Suprapubic skin (tissue), 4 donors: ENCODE results near the gene CD8A.

Experiments
- EP300 ChIP-seq: sonication (generic); formaldehyde crosslinking; IDR thresholded peaks from one replicate; pipeline ENCODE4 v1.6.1; 2017; ENCODE audit warnings: antibody characterized with exemption
- POLR2A ChIP-seq, 2 donors: fragments of 450-650 bp; IDR thresholded peaks; one replicate each; pipeline ENCODE4 v1.6.1; 2017; ENCODE audit warnings: antibody characterized with exemption in 2 of 2, mild to moderate bottlenecking in 2 of 2, moderate library complexity in 2 of 2
- POLR2AphosphoS5 ChIP-seq, 3 donors: sonication (generic); formaldehyde crosslinking; IDR thresholded peaks; one replicate each; pipeline ENCODE4 v1.6.1; 2017; ENCODE audit warnings: antibody characterized with exemption in 3 of 3
- TF ChIP-seq, protein P1 (sequence below), 2 donors: fragments of 200-600 bp in 1 of 2; fragments of 450-650 bp in 1 of 2; sonication (generic) in 1 of 2; IDR thresholded peaks; one replicate each; pipeline ENCODE4 v1.5.1; 2016 to 2019; ENCODE audit warnings: antibody characterized with exemption in 2 of 2, mild to moderate bottlenecking in 1 of 2, moderate library complexity in 1 of 2

DNA sequence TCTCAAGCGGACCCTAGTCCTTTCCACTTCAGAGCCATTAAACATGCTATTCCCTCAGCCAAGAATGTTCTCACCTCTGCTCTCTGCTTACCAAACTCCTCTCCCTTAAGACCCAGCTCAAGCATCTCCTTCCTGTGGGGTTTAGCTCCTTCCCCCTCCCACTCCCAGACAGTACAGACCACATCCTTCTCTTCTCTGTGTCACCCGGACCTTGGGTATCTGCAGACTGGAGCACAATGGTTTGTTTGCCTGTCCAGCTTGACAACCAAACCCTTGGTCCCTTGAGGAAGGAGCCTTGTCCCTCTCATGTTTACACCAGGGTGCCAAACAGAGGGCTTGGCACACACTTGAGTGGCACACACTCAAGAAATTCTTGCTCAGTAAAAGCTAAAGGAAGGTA, 4.1 kb upstream of the CD8A start:
- TF ChIP-seq, protein P1, sequence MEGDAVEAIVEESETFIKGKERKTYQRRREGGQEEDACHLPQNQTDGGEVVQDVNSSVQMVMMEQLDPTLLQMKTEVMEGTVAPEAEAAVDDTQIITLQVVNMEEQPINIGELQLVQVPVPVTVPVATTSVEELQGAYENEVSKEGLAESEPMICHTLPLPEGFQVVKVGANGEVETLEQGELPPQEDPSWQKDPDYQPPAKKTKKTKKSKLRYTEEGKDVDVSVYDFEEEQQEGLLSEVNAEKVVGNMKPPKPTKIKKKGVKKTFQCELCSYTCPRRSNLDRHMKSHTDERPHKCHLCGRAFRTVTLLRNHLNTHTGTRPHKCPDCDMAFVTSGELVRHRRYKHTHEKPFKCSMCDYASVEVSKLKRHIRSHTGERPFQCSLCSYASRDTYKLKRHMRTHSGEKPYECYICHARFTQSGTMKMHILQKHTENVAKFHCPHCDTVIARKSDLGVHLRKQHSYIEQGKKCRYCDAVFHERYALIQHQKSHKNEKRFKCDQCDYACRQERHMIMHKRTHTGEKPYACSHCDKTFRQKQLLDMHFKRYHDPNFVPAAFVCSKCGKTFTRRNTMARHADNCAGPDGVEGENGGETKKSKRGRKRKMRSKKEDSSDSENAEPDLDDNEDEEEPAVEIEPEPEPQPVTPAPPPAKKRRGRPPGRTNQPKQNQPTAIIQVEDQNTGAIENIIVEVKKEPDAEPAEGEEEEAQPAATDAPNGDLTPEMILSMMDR (IDR thresholded peaks at IDR 0.05) = no peak
- TF ChIP-seq EP300 (no peak), POLR2A (IDR thresholded peaks at IDR 0.05) (no peak), POLR2AphosphoS5 (IDR thresholded peaks at IDR 0.05) (no peak)
